ENCODE measurements around the gene RAD9A.

The RAD9A gene

GRCh38 chr11:67409781-67410368 is 18.1 kb downstream of the RAD9A start:
- H3K27ac ChIP-seq, result no peak overlapping the region
- no peak for TF ChIP-seq ZFX (IDR thresholded peaks at IDR 0.05)
- no peak for TF ChIP-seq CTCF (conservative IDR thresholded peaks at IDR 0.05)

- TF ChIP-seq ZFX (IDR thresholded peaks at IDR 0.05), result no peak
- no peak overlapping the region for H3K27ac ChIP-seq
Measured at GRCh38 chr11:67410369-67410831, 18.6 kb downstream of the RAD9A start.

GRCh38 chr11:67410984-67411784 is 19.4 kb downstream of the RAD9A start:
- H3K27ac ChIP-seq, result no peak overlapping the region
- no peak for TF ChIP-seq ZFX (IDR thresholded peaks at IDR 0.05)
- TF ChIP-seq CTCF (conservative IDR thresholded peaks at IDR 0.05), result no peak

DNA sequence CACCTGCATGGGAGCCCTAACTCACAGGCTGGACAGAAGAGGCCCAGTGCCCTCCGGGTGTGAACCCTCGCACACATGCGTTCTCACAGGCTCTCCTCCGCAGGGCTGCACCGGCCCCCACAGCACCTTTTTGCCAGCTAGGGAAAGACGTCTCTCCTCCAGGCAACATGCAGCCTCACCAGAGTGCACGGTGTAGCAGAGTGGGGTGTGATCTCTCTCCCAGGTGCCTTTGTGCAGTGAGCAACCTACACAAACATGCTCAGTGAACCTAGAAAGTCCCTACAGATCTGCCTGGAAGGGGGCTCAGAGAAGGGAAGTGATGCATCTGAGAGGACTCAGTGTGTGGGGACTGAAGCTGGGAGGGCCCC is 20.0 kb downstream of the RAD9A start:
- H3K27ac ChIP-seq, result no peak overlapping the region
- TF ChIP-seq CTCF (conservative IDR thresholded peaks at IDR 0.05) (no peak), ZFX (IDR thresholded peaks at IDR 0.05) (no peak)

DNA sequence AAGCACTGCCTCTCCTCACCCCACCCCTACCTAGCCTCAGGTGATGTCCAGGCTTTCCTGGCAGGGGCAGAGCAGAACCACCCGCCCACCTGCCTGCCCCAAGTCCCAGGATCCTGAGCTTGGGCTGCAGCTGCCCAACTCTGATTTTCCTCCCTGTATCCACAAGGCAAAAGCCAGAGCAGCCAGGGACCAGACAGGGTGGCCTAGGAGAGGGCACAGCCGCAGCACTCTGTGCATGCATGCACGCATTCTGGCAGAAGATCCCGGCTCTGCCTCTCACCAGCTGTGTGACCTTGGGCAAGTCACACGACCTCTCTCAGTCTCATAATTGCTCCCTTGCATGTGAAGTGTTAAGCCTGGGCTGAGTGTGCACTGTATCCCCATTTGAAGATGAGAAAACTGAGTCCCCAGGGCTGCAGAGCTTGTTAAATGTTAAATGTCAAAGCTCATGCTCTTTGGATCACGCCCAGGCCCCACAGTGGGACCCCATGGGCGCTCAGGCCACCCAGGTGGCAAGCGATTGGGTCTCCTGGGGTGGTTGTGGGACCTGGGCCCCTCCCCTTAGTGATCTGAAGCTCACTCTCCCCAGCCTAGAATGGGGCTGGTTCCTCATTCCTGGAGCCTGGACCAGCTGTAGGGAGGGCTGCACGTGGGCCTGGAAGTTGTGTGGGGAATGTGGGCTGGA is 20.9 kb downstream of the RAD9A start:
- TF ChIP-seq CTCF (conservative IDR thresholded peaks at IDR 0.05) (no peak), ZFX (IDR thresholded peaks at IDR 0.05) (no peak)
- H3K27ac ChIP-seq, result no peak overlapping the region

DNA sequence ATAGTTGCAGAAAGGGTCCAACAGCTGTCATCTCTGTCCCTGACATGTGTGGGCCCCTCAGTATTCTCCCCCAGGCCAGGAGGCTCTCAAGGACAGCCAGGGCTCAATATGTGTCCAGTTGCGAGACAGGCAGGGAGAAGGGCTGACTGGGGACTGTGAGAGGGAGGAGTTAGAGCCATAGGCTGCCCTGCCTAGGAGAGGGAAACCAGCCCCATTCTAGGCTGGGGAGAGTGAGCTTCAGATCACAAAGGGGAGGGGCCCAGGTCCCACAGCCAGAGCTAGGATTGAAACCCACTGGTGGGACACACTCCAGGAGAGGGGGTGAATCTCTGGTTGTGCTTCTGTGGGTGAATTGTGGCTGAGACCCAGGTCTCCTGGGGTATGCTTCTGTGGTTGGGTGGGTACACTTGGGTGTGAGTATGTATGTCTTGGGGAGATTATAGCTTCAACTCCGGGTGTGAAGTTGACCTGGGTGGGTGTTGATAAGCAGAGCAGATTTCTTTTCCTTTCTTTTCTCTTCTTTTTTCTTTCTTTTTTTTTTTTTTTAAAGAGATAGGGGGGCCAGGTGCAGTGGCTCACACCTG is 21.6 kb downstream of the RAD9A start:
- TF ChIP-seq ZFX (IDR thresholded peaks at IDR 0.05), result no peak
- no peak for TF ChIP-seq CTCF (conservative IDR thresholded peaks at IDR 0.05)
- H3K27ac ChIP-seq, result no peak overlapping the region

- TF ChIP-seq CTCF (conservative IDR thresholded peaks at IDR 0.05) (no peak), ZFX (IDR thresholded peaks at IDR 0.05) (no peak)
- H3K27ac ChIP-seq, result peak within 1 kb of the TSS; percentile 87
Measured at GRCh38 chr11:67415501-67416304, 23.9 kb downstream of the RAD9A start, which contains the start of gene CARNS1. Gene CARNS1, plus strand, starts transcription at chr11:67415678. Its CDS starts 522 bp downstream, at chr11:67416200.

Measured in C4-2B (cell line).